CD4-positive, alpha-beta T cell treated with Interleukin-6 for 4 hours (primary cell): ENCODE results near the gene UBE2J2.

Experiments
- DNase-seq: peaks from one replicate; pipeline ENCODE4 v3.0.0-alpha.2; 2020; ENCODE audit warnings: mixed read lengths

The UBE2J2 gene

DNA sequence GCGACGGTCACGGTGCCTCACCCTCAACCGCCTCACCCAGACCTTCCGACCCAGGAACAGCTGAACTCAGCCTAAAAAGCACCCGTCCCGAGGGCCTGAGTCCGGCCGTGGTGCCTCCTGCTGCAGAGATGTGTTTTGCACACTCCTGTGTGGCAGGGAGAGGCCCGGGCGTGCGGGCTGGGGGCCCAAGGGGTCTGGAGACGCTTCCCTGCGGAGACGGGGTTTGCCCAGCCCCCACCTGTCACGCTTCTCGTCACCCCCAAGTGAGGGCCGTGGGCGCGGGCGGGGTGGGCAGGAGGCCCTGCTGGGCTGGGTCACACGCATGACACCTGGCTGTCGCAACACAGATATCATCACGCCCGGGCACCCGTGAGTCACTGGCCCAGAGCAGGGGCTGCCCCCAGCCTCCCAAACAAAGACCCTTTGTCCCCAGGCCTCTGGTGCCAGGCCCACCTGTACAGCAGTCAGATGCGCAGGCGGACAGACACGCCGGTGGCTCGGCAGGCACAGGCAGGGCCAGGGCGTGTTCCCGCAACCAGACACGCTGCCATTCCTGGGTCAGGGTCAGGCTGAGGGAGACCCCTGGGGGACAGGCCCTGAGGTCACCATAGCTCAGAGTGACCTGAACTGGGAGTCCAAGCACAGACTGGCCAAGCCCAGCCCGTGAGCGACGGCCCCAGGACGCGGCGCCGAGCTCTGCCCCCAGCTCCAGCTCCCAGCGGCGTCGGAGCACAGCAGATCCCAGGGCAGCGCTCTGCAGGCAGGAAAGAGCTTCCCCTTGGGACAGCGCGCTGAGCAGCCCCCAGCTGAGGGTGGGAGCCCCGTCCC is 35.6 kb downstream of the UBE2J2 start:
- DNase-seq = no peak

DNA sequence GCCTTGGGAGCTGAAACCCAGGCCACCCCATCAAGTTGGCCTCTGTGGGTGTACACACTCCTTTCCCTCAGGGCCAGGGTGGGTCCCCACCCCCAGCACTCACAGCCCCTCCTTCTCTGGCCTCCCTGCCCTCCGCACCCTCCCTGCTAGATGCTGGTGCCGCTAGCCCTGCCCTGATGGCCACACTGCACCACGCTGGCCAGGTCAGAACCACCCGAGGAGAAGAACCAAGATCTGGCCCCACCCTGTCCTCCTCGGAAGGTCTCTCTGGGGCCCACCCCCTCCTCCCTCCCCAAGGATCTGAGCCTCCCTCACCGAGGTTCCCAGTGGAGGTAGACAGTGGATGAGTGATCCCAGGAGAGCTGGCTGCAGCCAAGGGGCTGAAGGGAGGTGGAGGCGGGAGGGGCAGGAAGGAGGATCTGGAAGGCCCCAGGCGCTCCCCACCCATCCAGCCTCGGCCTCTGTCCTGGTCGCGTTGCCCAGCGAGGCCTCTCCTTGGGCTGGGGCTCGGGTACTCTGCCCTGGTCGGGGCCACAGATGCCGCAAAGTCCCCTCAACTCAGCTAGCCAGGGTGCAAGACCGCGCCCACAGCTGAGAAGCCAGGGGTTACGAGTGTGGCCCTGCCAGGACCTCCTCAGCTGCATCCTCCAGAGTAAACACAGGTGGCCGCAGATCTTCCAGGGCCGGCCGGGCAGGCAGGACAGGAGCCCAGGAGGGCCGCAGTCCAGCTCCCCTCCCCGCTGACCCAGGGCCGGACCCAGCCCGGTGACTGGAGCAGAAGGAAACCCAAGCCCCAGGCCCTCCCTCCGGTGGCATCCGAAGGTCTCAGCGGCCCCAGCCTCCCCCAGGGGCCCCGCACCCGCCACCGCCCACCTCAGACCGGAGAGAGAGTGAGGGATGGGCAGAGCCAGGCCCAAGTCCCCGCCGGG is 36.4 kb downstream of the UBE2J2 start:
- DNase-seq = no peak

DNA sequence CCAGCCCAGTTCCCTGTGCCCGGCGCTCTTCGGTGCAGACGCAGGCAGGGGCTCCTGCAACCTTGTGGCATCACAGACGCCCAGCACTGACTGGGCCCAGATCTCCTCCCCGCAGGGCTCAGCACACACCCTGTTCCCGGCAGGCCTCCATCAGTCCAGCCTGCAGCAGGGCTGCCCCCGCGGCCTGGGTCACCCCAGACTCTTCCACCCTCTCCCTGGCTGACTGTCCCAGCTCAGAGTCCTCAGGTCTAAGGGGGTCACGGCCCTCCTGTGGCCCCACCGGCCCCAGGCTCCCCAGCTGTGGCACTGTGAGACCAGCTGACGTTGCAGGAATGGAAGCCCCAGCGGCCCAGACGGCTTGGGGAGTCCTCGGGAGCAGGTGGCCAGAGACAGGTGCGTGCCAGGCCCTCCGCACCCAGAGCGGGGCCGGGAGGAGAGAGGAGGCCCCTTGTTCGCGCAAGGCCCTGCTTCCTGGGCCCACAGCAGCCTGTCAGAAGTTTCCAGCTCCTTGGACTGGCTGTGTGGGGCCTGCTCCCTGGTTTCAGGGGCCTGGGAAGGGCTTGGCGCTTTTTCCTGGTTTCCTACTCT is 37.4 kb downstream of the UBE2J2 start:
- no peak for DNase-seq

DNA sequence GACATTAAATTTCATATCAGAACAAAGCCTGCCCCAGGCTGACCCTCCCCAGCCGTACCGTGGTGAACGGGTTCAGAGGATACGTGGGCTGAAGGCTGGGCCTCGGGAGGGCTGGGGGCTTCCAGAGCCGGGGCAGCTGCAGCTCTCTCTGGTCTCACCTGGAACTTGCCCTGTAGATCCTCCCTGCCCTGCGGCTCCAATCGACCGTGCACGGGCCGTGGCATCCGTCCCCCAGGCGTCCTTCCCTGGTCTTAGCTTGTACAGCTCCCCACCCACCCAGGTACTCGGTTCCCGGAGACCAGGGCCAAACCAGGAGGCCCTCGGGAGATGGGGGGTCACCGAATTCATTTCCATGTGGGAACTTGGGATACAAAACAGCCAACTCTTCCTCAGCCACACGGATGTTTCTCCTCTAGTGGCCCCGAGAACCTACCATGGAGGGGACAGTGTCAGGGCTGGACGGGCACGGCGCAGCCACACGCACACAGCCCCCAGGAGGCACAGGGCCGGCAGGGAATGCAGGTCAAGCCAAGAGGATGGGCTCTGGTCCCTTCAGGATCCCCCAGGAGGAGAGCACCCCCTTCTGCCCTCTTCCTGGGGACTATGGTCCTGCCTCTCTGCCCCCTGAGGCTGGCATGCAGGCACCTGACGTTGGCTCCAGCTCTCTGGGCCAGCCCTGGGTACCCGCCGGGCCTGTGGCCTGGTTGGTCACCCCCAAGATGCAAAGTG is 38.5 kb downstream of the UBE2J2 start:
- no peak for DNase-seq

DNA sequence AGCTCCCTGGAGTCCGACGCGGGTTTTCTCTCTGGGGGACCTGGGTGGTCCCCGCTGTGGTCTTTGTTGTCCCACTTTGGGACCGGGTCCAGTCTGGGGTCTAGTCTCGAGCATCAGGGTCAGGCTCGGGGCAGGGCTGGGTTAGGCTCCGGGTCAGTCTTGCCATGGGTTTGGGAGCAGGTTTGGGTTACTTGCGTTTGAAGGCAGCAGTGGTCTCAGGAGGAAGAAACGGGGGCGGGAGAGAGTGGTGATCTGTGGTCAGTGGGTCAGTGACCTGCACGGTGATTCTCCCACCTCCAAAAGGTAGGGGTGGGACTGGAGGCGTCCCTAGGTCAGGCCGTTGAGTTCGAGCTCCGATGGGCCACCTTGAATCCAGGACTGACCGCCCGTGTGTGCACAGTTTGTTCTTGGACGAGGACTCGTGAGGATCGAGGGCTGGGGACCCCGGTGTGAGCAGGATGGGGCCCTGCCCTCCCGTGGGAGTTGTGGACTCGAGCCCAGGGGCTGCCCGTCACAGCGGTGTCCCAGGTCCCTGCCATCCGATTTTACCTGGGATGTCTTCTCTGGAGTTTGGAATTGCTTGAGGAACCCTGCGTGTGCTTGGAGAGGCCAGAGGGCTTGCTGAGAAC is 39.4 kb downstream of the UBE2J2 start:
- DNase-seq = no peak

GRCh38 chr1:1233567-1233892 is 40.1 kb downstream of the UBE2J2 start:
- no peak for DNase-seq

- DNase-seq = no peak
These were observed 40.7 kb downstream of the UBE2J2 start for GRCh38 chr1:1232796-1233566.

- DNase-seq = no peak
These were observed 41.4 kb downstream of the UBE2J2 start, which contains the start of gene B3GALT6 for GRCh38 chr1:1232208-1232795. Gene B3GALT6, plus strand, starts transcription at chr1:1232237. Its CDS starts 42 bp downstream, at chr1:1232279.

DNA sequence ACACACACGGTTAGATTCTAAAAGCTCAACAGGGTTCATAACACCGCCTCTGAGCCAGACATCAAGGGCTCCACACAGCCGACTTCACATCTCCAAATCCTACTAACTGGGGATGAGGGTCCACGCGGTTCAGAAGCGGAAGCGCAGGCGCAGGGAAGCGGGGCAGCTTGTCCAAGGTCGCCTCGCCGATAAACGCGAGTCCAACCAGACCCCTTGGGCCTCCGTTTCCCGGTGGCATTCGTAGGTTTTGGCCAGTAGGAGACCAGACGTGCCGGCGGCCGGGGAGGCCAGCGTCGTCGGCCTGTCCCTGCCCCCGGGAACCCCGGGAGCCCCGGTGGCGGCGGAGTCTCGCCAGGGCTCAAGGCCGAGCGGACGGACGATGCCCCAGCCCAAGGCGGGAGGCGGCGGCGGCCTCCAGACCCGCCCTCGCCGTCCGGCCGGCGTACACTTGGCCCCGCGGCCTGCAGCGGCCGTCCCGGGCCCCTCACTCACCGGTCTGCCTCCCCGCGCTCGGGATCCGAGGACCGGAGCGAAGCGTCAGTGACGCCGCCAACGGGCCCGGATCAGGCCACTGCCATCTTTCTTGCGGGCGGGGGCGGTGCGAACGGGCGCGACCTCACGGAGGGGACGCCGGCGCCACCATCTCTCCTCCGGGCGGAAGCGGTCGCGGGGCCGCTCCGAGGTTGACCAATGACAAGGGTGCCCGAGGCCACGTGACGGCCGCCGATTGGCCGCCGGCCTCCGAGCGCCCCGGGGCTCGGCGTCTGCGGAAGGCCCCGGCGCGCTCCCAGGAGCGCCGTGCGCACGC is 42.0 kb downstream of the UBE2J2 start, which contains the start of gene SDF4:
TSS of gene SDF4 (minus strand) at position 602 of the 808 bp plus-strand sequence. CDS start 3,229 bp downstream, outside the sequence.
- DNase-seq = peak; percentile 96

DNA sequence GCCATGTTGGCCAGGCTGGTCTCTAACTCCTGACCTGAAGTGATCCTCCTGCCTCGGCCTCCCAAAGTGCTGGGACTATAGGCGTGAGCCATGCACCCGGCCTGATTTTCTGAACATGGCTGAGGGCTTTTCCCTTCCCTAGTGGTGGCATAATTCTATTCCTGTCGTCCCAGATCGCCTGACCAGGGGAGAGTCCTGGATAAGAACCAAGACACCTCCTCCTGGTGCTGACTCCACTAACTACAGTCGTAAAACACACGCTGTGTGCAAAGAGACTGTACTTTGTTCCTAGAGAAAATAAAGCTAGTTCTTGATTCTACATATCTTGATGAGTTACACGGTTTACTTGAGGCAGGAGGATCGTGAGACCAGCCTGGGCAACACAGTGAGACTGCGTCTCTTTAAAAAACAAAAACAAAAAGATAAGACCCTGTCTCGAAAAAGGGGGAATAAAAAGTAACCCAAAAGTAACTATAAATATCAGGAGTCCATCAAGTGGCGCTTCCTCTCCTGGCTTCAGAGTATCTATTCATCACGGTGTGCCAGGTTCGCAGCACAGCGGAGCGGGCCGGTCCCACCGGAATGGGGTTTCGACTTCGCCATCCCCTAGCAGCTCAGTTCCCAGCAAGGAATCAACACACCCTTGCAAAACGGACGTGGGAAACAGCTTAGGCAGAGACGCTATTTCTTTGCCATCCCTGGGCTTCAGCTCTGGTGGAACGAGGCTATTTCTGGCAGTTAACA is 42.8 kb downstream of the UBE2J2 start:
- peak; percentile 33 for DNase-seq

DNA sequence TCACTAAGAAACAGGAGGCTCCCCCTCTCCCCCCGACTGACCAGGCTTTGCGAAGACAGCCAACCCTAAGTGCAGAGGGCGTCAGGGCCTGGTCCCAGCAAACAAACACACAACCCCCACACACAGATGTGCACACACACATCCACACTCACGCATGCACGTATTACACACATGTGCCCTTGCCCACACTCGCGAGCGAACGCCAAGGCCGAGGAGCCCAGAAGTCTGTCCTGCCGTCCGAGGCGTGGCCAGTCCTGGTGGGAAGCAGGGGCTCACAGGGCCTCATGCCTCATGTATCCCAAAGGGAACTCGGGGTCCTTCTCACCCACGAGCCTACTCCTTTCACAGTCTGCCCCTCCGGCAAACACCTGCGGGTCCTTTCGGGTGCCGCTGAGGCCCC is 43.9 kb downstream of the UBE2J2 start:
- no peak for DNase-seq

DNA sequence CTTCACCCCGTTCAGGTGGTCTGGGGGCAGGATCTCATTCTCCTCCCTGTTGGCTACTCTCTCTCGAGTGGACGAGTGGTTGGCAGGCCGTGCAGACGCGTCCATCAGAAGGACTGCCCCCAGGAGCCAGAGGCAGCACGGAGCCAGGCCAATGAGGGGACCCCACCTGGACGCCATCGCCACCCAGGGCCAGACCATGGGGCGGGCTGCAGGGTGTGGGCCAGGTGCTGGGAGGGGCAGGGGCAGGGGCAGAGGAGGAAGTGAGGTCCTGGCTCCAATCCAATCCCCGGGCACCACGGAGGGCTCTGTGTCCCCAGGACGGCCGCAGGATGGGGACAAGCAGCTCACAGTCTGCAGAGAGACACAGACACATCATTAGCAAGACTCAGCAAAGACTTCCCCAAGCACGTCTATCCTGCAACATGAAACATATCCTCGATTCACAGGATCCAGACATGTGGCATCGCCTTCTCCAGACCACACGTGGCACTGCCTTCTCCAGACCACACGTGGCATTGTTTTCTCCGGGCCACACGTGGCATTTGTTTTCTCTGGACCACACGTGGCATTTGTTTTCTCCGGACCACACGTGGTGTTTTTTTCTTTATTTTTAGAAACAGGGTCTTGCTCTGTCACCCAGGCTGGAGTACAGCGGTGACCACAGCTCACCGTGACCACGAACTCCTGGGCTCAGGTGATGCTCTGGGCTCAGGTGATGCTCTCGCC is 44.9 kb downstream of the UBE2J2 start:
- no peak for DNase-seq

- no peak for DNase-seq
These were observed 45.5 kb downstream of the UBE2J2 start for GRCh38 chr1:1228187-1228586.

DNA sequence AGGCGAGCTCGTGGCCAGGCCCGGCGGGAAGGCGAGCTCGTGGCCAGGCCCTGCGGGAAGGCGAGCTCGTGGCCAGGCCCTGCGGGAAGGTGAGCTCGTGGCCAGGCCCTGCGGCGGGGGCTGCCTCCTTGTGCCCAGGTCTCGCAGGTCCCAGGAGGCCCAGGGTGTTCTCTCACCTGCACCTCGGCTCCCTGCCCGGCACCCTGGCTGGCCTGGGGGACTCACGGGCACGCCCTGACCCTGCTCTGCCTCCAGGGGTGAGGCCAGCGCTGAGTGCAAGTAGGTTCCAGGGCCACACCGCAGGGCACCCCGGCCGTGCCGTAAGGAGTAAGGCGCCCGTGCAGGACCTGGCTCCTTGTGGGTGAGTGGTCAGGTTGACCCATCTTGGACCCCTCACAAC is 46.3 kb downstream of the UBE2J2 start:
- DNase-seq = no peak

- DNase-seq = no peak
These were observed 46.9 kb downstream of the UBE2J2 start for GRCh38 chr1:1226566-1227362.

- no peak for DNase-seq
These were observed 47.7 kb downstream of the UBE2J2 start for GRCh38 chr1:1225913-1226312.

DNA sequence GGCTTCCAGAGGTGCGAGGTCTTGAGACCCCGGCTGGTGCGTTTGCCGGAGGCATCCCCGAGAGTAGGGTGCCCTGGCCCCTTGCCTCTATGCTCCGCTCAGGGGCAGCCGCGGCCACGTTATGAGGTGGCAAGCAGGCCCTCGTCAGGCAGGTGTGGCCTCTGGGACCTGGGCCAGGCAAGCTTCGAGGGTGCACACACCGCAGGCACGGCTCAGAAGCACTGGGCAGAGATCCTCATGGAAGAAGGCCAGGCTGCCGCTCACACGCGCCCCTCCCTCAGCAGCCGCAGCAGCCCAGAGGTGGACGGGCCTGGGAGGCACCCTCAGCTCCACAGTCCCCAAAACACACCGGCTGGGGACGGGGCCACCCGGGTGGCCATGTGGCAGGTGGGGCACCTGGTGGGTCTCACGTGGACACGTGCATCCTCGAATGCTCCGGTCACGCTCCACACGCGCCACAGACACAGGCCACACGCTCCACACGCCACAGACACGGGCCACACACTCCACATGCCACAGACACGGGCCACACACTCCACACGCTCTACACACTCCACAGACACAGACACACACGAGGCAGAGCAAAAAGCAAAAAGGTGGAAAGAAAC is 48.3 kb downstream of the UBE2J2 start:
- DNase-seq = no peak
